ENCODE measurements around the gene SORCS2. TPM values are rescaled to one million over a fixed set of nuclear protein-coding genes. Genes with fewer than 3 reads are reported as not detected.

The SORCS2 gene
- total RNA-seq, 1 donor from 2014 or later = 13.8 TPM

- H3K36me3 ChIP-seq (ENCODE audit: insufficient read depth, low read length) = no peaks in the 10 kb centered on the region
- no peak overlapping the region for H3K27ac ChIP-seq (ENCODE audit: low read depth, low read length)
- H3K9ac ChIP-seq (ENCODE audit: low read length) = no peak overlapping the region
- H3K4me1 ChIP-seq (ENCODE audit: insufficient read depth, low read length) = peaks cover 10% of the 10 kb centered on the region
- no peak for TF ChIP-seq EZH2 (IDR thresholded peaks at IDR 0.05; ENCODE audit: insufficient read depth, low read length)
- TF ChIP-seq CTCF (IDR thresholded peaks at IDR 0.05; ENCODE audit: insufficient read depth, low read depth, low read length) = no peak
- H3K36me3 Mint-ChIP-seq (ENCODE audit: low read depth, unreplicated experiment) = peaks cover 31% of the 10 kb centered on the region
- H3K9me3 ChIP-seq (ENCODE audit: insufficient read depth, low read depth, low read length) = peaks cover 2% of the 10 kb centered on the region
- H3K4me1 Mint-ChIP-seq (ENCODE audit: low read depth, unreplicated experiment) = no peaks in the 10 kb centered on the region
- no peak for FAIRE-seq
- no peak overlapping the region for H3K4me3 Mint-ChIP-seq (ENCODE audit: unreplicated experiment)
- H3K27me3 ChIP-seq (ENCODE audit: insufficient read depth, low read length) = peaks cover 7% of the 10 kb centered on the region
- no peak overlapping the region for H3K27ac Mint-ChIP-seq (ENCODE audit: unreplicated experiment)
- peaks cover 67% of the 10 kb centered on the region for H3K9me3 Mint-ChIP-seq (ENCODE audit: unreplicated experiment)
- peaks cover 8% of the 10 kb centered on the region for H4K20me1 ChIP-seq (ENCODE audit: insufficient read depth, low read length)
- peaks cover 63% of the 10 kb centered on the region for H3K27me3 Mint-ChIP-seq (ENCODE audit: low read depth, unreplicated experiment)
- peak; percentile 71 for DNase-seq (ENCODE audit: low read depth)
- no peaks in the 10 kb centered on the region for H3K79me2 ChIP-seq (ENCODE audit: insufficient read depth, low read length)
- H2AFZ ChIP-seq (ENCODE audit: low read depth, low read length) = no peak overlapping the region
- no peak overlapping the region for H3K4me2 ChIP-seq (ENCODE audit: low read length)
- no peak overlapping the region for H3K4me3 ChIP-seq (ENCODE audit: insufficient read depth, low read depth, low read length)
Observed at GRCh38 chr4:7587433-7588405, 395.4 kb downstream of the SORCS2 start.

- no peaks in the 10 kb centered on the region for H3K4me1 Mint-ChIP-seq (ENCODE audit: low read depth, unreplicated experiment)
- Histone ChIP-seq H4K20me1 (ENCODE audit: insufficient read depth, low read length) (peaks cover 8% of the 10 kb centered on the region), H3K4me2 (ENCODE audit: low read length) (peak overlapping the region; percentile 49), H3K4me3 (ENCODE audit: insufficient read depth, low read depth, low read length) (no peak overlapping the region), H3K36me3 (ENCODE audit: insufficient read depth, low read length) (no peaks in the 10 kb centered on the region), H3K9ac (ENCODE audit: low read length) (no peak overlapping the region), H3K27ac (ENCODE audit: low read depth, low read length) (no peak overlapping the region), H3K27me3 (ENCODE audit: insufficient read depth, low read length) (peaks cover 7% of the 10 kb centered on the region), H2AFZ (ENCODE audit: low read depth, low read length) (no peak overlapping the region), H3K79me2 (ENCODE audit: insufficient read depth, low read length) (no peaks in the 10 kb centered on the region), H3K9me3 (ENCODE audit: insufficient read depth, low read depth, low read length) (no peaks in the 10 kb centered on the region), H3K4me1 (ENCODE audit: insufficient read depth, low read length) (peaks cover 10% of the 10 kb centered on the region)
- H3K27me3 Mint-ChIP-seq (ENCODE audit: low read depth, unreplicated experiment) = peaks cover 49% of the 10 kb centered on the region
- DNase-seq (ENCODE audit: low read depth) (peak; percentile 47), FAIRE-seq (no peak)
- no peak overlapping the region for H3K27ac Mint-ChIP-seq (ENCODE audit: unreplicated experiment)
- peaks cover 46% of the 10 kb centered on the region for H3K9me3 Mint-ChIP-seq (ENCODE audit: unreplicated experiment)
- peaks cover 21% of the 10 kb centered on the region for H3K36me3 Mint-ChIP-seq (ENCODE audit: low read depth, unreplicated experiment)
- H3K4me3 Mint-ChIP-seq (ENCODE audit: unreplicated experiment) = no peak overlapping the region
- TF ChIP-seq EZH2 (IDR thresholded peaks at IDR 0.05; ENCODE audit: insufficient read depth, low read length) = no peak
- TF ChIP-seq CTCF (IDR thresholded peaks at IDR 0.05; ENCODE audit: insufficient read depth, low read depth, low read length) = no peak
Observed at GRCh38 chr4:7590189-7590588, 397.9 kb downstream of the SORCS2 start.

- no peak for TF ChIP-seq EZH2 (IDR thresholded peaks at IDR 0.05; ENCODE audit: insufficient read depth, low read length)
Observed at GRCh38 chr4:7590899-7591298, 398.6 kb downstream of the SORCS2 start.

More at GRCh38 chr4:7590899-7591298, 398.6 kb downstream of the SORCS2 start:
- Histone ChIP-seq H3K27me3 (ENCODE audit: insufficient read depth, low read length) (peaks cover 5% of the 10 kb centered on the region), H3K36me3 (ENCODE audit: insufficient read depth, low read length) (no peaks in the 10 kb centered on the region), H3K4me3 (ENCODE audit: insufficient read depth, low read depth, low read length) (no peak overlapping the region), H4K20me1 (ENCODE audit: insufficient read depth, low read length) (peaks cover 10% of the 10 kb centered on the region), H3K9me3 (ENCODE audit: insufficient read depth, low read depth, low read length) (no peaks in the 10 kb centered on the region), H2AFZ (ENCODE audit: low read depth, low read length) (no peak overlapping the region), H3K9ac (ENCODE audit: low read length) (no peak overlapping the region), H3K4me1 (ENCODE audit: insufficient read depth, low read length) (peaks cover 15% of the 10 kb centered on the region), H3K27ac (ENCODE audit: low read depth, low read length) (no peak overlapping the region), H3K4me2 (ENCODE audit: low read length) (no peak overlapping the region), H3K79me2 (ENCODE audit: insufficient read depth, low read length) (no peaks in the 10 kb centered on the region)
- no peak for FAIRE-seq
- Mint-ChIP-seq H3K4me3 (ENCODE audit: unreplicated experiment) (no peak overlapping the region), H3K4me1 (ENCODE audit: low read depth, unreplicated experiment) (peaks cover 3% of the 10 kb centered on the region), H3K27me3 (ENCODE audit: low read depth, unreplicated experiment) (peaks cover 52% of the 10 kb centered on the region), H3K36me3 (ENCODE audit: low read depth, unreplicated experiment) (peaks cover 23% of the 10 kb centered on the region), H3K27ac (ENCODE audit: unreplicated experiment) (no peak overlapping the region), H3K9me3 (ENCODE audit: unreplicated experiment) (peaks cover 43% of the 10 kb centered on the region)
- no peak for DNase-seq (ENCODE audit: low read depth)

Data from astrocyte (in vitro differentiated cells and primary cell).